Nephron progenitor cell (in vitro differentiated cells): ENCODE measurements around the gene OSBP2.

Experiments used
- DNase-seq: peaks from one replicate; pipeline ENCODE4 v3.0.0; 2021
- H3K27ac Mint-ChIP-seq: 2 replicates; pipeline ENCODE4 v1.8.0; 2021; ENCODE audit warnings: mild to moderate bottlenecking, moderate library complexity, mixed read lengths
- H3K27me3 Mint-ChIP-seq: 2 replicates; pipeline ENCODE4 v1.8.0; 2021; ENCODE audit warnings: mild to moderate bottlenecking, low read depth, mixed read lengths; ENCODE audit not compliant: poor library complexity
- H3K36me3 Mint-ChIP-seq: 2 replicates; pipeline ENCODE4 v1.8.0; 2021; ENCODE audit warnings: low read depth, mixed read lengths
- H3K4me1 Mint-ChIP-seq: 2 replicates; pipeline ENCODE4 v1.8.0; 2021; ENCODE audit warnings: mixed read lengths
- H3K4me3 Mint-ChIP-seq: 2 replicates; pipeline ENCODE4 v1.8.0; 2021; ENCODE audit warnings: mild to moderate bottlenecking, moderate library complexity, mixed read lengths
- H3K9me3 Mint-ChIP-seq: 2 replicates; pipeline ENCODE4 v1.8.0; 2021; ENCODE audit warnings: mild to moderate bottlenecking, moderate library complexity, mixed read lengths
- TF ChIP-seq, protein P1 (sequence below): fragments of 200-600 bp; sonication (generic); IDR thresholded peaks from 2 replicates; pipeline ENCODE4 v1.5.0; 2021; ENCODE audit warnings: antibody characterized with exemption

OSBP2 gene

DNA sequence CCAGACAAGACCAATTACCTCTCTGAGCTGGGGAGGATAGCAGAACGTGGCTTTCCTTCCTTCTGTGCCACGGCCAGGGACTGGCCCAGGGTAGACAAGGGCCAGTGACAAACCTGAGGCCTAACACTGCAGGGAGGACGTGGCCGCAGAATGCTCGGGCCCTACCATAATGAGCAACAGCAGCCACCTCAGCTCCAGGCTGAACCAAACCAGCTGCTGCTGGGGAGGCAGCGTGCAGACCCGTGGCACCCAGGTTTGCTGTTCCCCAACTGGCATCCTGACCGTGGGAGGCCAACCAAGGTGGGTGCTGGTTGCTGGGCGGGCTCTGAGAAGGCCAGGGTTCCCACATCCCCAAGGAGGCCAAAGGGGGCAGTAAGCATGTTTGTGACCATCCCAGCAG, 190.9 kb downstream of the OSBP2 start:
- Mint-ChIP-seq H3K9me3 (no peaks in the 10 kb centered on the region), H3K4me1 (peaks cover 7% of the 10 kb centered on the region)
- TF ChIP-seq, protein P1, sequence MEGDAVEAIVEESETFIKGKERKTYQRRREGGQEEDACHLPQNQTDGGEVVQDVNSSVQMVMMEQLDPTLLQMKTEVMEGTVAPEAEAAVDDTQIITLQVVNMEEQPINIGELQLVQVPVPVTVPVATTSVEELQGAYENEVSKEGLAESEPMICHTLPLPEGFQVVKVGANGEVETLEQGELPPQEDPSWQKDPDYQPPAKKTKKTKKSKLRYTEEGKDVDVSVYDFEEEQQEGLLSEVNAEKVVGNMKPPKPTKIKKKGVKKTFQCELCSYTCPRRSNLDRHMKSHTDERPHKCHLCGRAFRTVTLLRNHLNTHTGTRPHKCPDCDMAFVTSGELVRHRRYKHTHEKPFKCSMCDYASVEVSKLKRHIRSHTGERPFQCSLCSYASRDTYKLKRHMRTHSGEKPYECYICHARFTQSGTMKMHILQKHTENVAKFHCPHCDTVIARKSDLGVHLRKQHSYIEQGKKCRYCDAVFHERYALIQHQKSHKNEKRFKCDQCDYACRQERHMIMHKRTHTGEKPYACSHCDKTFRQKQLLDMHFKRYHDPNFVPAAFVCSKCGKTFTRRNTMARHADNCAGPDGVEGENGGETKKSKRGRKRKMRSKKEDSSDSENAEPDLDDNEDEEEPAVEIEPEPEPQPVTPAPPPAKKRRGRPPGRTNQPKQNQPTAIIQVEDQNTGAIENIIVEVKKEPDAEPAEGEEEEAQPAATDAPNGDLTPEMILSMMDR = no peak

DNA sequence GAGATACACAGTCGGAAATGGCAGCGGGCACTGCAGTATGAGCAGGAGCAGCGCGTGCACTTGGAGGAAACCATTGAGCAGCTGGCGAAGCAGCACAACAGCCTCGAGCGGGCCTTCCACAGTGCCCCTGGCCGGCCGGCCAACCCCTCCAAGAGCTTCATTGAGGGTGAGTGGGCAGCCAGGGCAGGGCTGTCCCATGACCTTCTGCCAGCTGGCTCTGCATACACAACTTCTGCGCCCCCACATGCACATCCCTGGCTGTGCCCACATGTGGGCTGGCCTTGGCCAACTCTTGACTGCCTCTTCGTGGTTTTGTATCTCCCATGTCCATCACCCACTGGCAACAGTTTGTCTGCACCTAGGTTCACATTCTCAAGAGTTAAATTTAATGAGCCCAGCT, 192.8 kb downstream of the OSBP2 start:
- Mint-ChIP-seq H3K4me3 (no peak overlapping the region), H3K27ac (no peak overlapping the region), H3K9me3 (no peaks in the 10 kb centered on the region), H3K27me3 (peaks cover 6% of the 10 kb centered on the region), H3K4me1 (no peaks in the 10 kb centered on the region), H3K36me3 (no peaks in the 10 kb centered on the region)
- no peak for DNase-seq
- TF ChIP-seq, protein P1 = no peak

More for the DNA sequence above, 190.9 kb downstream of the OSBP2 start:
- no peaks in the 10 kb centered on the region for H3K36me3 Mint-ChIP-seq
- H3K27ac Mint-ChIP-seq = no peak overlapping the region
- peaks cover 6% of the 10 kb centered on the region for H3K27me3 Mint-ChIP-seq
- DNase-seq = no peak
- no peak overlapping the region for H3K4me3 Mint-ChIP-seq

DNA sequence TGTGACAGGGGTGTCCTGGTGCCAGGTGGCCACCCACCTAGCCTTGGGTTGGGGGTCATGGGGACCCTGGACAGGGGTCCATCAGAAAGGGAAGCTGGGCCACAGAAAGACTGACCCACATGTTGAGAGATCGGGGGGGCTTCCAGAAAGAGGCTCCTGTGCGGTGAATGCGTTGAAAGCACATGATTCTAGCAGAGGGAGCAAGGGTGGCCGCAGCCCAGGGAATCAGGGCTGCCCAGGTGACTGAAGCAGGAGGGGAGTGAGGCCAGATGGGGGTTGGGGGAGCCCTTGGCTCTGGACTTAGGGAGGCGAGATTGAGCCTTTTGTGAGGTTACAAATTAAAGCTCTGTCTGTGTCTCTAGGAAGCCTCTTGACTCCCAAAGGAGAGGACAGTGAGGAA, 193.2 kb downstream of the OSBP2 start:
- Mint-ChIP-seq H3K4me1 (no peaks in the 10 kb centered on the region), H3K4me3 (no peak overlapping the region), H3K9me3 (no peaks in the 10 kb centered on the region), H3K27me3 (peaks cover 6% of the 10 kb centered on the region), H3K36me3 (no peaks in the 10 kb centered on the region), H3K27ac (no peak overlapping the region)
- TF ChIP-seq, protein P1 = no peak
- DNase-seq = no peak

DNA sequence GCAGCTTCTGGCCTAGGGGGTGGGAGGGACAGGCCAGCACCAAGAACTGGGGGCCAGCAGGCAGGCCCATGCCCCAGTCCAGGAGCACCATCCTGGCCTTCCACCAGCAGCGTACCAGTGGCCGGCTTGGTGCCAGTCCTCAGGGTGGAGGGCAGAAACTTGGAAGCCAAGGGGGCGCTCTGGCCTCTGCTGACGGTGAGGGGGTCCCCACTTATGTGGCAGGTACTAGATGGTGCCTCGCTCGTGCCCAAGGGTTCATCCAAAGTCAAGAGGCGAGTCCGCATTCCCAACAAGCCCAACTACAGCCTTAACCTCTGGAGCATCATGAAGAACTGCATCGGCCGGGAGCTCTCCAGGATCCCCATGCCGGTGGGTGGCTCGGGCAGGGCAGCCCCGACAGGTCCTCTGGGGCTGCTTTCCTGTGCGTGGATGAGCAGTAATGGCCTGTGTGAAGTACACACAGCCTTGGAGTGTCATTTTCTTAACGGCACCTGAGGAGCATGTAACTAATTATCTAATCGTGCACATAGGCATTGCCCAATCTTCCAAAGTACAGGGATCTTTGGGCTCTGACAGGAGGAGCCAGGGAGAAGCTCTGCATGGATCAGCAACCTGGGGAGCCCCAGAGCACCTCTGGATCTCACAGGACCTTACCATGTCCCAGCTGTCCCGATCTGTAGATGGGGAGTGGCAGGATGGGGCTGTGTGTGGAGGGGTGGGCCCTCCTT, 194.8 kb downstream of the OSBP2 start:
- Mint-ChIP-seq H3K4me3 (no peak overlapping the region), H3K4me1 (no peaks in the 10 kb centered on the region)

DNA sequence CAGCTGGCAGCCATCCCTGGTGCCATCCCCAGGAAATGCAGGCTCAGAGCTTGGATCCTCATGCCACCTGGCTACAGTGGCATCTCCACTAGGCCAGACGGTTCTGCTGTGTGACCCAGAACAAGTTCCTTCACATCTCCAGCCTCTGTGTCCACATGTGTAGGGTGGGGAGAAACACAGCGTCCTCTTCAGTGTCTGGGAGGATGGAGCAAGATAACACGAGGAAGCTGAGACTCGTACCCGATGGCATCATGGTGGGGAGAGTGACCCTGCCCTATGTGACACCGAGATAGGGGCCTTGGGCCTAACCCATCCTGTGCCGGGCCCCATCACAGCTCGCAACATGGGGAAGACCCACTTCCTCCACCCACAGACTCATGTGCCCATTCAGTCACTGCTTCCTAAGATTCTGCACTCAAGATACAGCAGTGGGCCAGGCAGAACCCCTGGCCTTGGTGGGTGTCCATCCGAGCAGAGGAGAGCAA, 195.4 kb downstream of the OSBP2 start:
- peaks cover 6% of the 10 kb centered on the region for H3K27me3 Mint-ChIP-seq
- no peak overlapping the region for H3K4me3 Mint-ChIP-seq
- H3K36me3 Mint-ChIP-seq = no peaks in the 10 kb centered on the region

More for the DNA sequence above, 194.8 kb downstream of the OSBP2 start:
- TF ChIP-seq, protein P1 = no peak
- no peak for DNase-seq
- H3K27ac Mint-ChIP-seq = no peak overlapping the region
- H3K27me3 Mint-ChIP-seq = peaks cover 6% of the 10 kb centered on the region
- H3K36me3 Mint-ChIP-seq = no peaks in the 10 kb centered on the region
- no peaks in the 10 kb centered on the region for H3K9me3 Mint-ChIP-seq

More for the DNA sequence above, 195.4 kb downstream of the OSBP2 start:
- Mint-ChIP-seq H3K27ac (no peak overlapping the region), H3K4me1 (no peaks in the 10 kb centered on the region), H3K9me3 (no peaks in the 10 kb centered on the region)
- TF ChIP-seq, protein P1 = no peak
- no peak for DNase-seq
